ENCODE measurements around the gene TCN2.
"Not testable (repeated sequence)": the region's sequence is repeated elsewhere in the genome, so short reads cannot be mapped to it uniquely, and the experiment has no call there.

TCN2 gene

DNA sequence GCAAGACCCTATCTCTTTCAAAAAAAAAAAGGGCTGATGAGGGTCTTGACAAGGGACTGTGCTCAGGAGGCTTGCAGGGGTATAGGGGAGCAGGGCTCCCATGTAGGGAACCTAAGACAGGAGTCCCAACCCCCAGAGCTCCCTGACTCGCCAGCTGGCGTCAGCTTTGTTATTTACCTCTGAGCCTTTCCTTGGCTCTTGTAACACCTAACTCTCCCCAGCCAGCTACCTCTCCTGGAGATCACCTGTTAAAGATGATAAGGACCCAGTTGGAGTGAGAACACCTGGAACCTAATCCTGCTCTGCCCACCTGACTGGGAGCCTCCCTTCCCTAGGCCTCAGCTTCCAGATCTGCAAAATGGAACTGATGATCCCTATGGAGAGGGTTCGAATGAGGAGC lies 41.9 kb downstream of the TCN2 start:
- DNase-seq (ENCODE audit: low spot score), result no peak

DNA sequence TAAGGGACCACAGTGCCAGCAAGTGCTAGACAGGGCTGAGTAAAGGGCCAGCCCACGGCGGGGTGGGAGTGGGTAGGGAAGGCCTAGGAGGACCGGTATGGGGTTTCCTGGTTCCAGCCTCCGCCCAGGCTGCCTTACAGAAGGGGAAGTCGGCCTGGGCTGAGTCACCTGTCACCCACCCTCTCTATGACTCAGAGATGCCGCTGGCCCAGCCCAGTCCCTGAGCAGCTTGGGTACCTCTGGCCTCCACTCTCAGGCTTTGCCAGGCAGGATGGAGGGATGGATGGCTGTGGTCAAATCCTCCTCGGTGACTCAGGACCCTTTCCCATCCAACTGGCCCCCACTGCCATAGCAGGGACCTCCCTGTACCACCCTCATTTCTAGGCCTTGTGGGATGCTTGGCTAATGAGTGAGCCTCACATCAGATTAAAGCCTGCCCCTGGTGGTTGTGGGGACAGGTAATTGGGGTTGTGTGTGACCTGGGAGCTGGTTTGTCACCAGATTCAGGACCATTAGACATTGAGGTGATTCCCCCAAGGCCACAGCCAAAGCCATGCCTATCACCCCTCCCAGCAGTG lies 42.5 kb downstream of the TCN2 start:
- no peak for DNase-seq (ENCODE audit: low spot score)

DNA sequence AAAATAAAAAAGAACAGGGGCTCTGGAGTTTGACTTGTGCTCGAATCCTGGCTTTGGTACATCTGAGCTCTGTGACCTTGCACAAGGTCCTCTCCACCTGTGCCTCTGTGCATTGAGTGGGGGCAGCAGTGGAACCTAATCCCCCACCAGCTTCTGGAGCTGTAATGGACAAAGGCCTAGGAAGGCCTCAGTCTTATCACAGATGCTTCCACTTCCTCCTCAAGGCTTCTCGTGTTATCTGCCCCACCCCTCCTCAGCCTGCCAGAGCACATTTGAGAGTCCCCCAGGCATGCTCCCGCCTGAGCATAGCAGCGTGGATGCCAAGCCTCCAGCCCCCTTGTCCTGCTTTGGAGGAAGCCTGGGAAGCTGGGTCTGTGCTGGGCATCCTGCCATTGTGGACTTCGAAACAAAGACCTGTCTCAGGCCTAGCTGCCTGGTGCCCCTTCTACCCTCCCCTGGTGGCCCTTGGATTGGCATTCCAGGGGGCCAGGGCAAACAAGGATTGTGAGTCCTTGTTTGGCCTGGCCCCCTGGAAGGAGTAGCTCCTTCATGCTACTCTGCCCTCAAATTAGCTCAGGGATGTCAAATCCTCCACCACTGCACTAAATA lies 43.6 kb downstream of the TCN2 start:
- DNase-seq (ENCODE audit: low spot score), result no peak

GRCh38 chr22:30652852-30653251 lies 45.9 kb downstream of the TCN2 start:
- DNase-seq (ENCODE audit: low spot score), result no peak

- DNase-seq (ENCODE audit: low spot score), result no peak
Observed at GRCh38 chr22:30654361-30654760, 47.4 kb downstream of the TCN2 start.

DNA sequence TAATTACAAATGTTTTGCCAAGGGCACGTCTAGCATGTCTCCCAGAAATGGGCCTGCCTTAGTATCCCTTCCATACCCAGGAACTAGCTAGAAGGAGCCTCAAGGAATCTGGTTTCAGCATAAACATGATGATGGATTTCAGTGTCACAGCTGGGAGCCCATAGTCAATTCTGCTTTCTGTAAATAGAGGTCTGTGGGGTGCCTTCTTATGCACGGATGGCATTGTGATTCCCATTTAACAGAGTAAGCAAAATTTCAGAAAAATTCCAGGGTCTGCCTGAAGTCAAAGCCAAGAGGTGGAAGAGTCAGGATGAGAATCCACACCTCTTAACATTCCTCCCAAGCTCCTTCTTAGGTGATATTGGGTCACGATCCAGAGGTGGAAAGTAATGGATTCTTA lies 48.6 kb downstream of the TCN2 start:
- DNase-seq (ENCODE audit: low spot score), result no peak

DNA sequence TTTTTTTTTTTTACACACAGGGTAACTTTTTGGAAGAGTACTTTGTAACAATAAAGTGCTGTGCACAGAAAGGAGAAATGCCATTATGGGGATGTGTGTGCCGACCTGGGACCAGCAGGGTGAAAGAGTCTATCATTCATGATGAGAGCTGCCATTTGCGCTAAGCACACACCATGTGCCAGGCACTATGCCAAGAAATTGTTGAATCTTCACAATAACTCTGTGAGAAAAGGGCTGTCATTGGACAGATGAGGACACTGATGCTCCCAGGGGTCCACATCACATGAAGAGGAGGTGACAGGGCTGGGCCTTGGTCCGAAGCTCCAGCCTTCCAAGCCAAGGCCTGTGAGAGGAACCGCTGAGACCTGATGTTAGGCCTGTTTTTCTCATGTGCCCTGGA lies 55.1 kb downstream of the TCN2 start:
- DNase-seq (ENCODE audit: low spot score), result no peak

GRCh38 chr22:30664798-30665197 lies 57.8 kb downstream of the TCN2 start:
- DNase-seq (ENCODE audit: low spot score), result no peak

DNA sequence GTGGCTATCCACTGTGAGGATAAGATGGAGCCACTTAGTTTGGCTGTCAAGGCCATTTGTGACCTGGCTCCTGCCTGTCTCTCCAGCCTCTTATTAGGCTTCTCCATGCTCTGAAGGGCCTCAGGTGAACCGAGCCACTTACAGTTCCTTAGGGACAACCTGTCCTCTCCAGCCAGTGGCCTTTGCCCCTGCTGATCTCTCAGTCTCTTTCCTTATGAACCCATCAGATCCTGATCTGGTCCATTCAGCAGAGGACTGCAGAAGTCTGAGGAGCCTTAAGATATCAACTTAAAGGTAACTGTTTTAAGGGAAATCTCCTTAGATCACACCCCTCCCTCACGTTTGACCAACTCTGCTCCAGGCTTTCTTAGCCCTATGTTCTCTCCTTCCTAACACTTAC lies 58.3 kb downstream of the TCN2 start:
- DNase-seq (ENCODE audit: low spot score), result no peak

DNA sequence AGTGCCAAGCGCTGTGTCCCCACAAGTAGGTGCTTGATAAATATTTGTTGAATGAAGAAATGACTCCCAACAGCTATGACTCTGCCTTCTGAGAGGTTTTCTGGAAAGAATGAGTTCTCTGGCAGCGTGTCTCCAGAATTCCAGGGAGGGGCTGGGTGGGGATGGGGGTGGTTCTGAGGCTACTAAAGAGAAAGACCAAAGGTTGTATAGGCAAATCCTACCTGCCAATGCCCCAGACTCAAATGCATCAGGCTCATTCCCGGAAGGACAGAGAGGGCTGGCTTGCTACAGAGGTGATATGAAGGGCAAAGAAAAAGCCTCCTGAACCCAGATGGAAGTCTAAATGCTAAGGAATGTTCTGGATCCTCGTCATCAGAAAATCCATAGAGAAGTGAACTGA lies 58.8 kb downstream of the TCN2 start:
- DNase-seq (ENCODE audit: low spot score), result no peak

DNA sequence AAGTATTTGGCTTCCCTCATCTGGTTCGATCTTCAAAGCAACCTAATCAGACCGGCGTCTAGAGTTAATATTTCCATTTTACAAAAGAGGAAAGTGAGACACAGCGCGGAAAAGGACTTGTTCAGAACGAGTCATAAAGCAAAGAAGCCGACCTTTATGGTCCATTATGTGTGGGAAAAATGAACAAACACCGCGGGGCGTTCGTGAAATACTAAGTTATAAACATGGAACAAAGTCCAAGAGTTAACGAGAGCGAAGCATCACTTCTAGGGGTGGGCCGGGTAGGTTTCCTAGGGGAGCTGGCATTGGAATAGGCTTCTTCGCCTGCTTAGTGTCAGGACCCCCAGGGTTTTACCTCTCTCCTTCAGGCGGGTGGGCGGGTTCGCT lies 60.1 kb downstream of the TCN2 start:
- peak; percentile 20 for DNase-seq (ENCODE audit: low spot score)

DNA sequence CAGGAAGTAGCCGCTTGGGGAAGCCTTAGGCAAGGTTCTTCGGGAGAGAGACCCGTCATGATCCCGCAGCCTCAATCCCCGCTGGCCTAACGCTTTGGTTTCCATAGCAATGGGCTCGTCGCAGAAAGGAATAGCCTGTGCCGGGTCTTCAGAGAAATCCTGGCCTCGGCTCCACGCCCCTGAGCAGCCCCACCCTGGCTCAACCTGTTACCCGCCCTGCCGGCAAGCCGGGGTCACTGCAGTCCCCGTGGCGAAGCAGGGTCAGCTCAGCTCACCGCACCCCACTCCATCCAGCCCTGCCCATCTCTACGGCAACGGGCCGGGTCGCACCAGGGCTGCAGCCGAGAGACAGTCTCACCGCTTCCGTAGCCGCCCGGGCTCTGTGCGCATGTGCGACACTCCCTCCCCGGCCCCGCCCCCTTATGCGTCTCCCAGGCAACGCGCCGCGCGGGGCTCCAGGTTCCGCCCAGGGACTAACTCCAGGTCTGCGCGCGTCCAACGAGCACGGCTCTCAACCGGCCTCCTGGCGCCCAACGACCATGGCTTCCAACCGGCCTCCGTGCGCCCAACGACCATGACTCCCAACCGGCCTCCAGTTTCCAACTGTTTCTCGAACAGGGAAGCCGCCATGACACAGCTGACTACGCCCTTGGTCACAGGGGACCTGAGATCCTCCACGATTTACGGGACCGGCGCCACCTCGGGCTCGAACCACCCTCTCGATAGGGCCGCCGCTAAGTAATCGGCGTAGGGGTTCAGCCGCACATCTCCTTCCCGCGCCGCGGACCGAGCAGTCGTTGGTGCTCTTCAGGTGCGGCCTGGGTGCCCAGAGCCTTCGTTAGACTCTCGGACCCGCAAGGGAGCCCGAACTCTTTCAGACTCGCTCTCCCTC lies 60.8 kb downstream of the TCN2 start, which contains the start of gene DUSP18:
Gene DUSP18 (minus strand): TSS at position 382 of the 892 bp plus-strand sequence. CDS start 3,872 bp downstream, outside the sequence.
- DNase-seq (ENCODE audit: low spot score), result peak; percentile 99

GRCh38 chr22:30668386-30668710 lies 61.4 kb downstream of the TCN2 start:
- DNase-seq (ENCODE audit: low spot score), result no peak

- DNase-seq (ENCODE audit: low spot score), result no peak
Observed at GRCh38 chr22:30671071-30671470, 64.1 kb downstream of the TCN2 start.

- DNase-seq (ENCODE audit: low spot score), result no peak
Observed at GRCh38 chr22:30673136-30673535, 66.2 kb downstream of the TCN2 start.

- no peak for DNase-seq (ENCODE audit: low spot score)
Observed at GRCh38 chr22:30674482-30674881, 67.5 kb downstream of the TCN2 start.

- DNase-seq (ENCODE audit: low spot score), result no peak
Observed at GRCh38 chr22:30675436-30675835, 68.5 kb downstream of the TCN2 start.

DNA sequence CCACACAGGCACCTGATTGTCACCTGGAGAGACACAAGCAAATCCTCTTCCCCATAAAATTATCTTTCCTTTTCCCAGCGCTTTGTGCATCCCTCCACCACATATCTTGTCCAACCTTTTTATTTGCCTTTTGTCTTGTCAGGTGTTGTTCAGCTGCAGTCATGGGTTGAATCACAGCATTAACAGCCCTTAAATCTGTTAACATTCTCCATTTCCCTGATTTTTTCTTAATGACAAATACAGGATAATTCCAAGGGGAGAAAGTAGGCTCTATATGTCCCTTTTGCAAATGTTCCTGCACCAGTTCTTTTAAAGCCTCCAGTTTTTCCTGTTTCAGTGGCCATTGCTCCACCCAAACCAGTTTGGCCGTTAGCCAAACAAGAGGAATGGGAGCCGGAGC lies 69.6 kb downstream of the TCN2 start:
- not testable (repeated sequence) for DNase-seq (ENCODE audit: low spot score)
